Ishikawa (cell line): ENCODE data around the gene OR52K1.

Source experiments
- CEBPB ChIP-seq: IDR thresholded peaks from 2 replicates; pipeline ENCODE4 v1.6.1; 2012
- CREB1 ChIP-seq: IDR thresholded peaks from 2 replicates; pipeline ENCODE4 v1.6.1; 2012; ENCODE audit warnings: low read depth
- EGR1 ChIP-seq: IDR thresholded peaks from 2 replicates; pipeline ENCODE4 v1.6.1; 2012
- EP300 ChIP-seq: IDR thresholded peaks from 2 replicates; pipeline ENCODE4 v1.6.1; 2012; ENCODE audit warnings: borderline replicate concordance
- FOXM1 ChIP-seq: IDR thresholded peaks from 2 replicates; pipeline ENCODE4 v1.6.1; 2012; ENCODE audit warnings: low read depth, borderline replicate concordance
- MAX ChIP-seq: IDR thresholded peaks from 2 replicates; pipeline ENCODE4 v1.6.1; 2012
- NFIC ChIP-seq: IDR thresholded peaks from 2 replicates; pipeline ENCODE4 v1.6.1; 2012
- RAD21 ChIP-seq: IDR thresholded peaks from 2 replicates; pipeline ENCODE4 v1.6.1; 2012; ENCODE audit warnings: low read depth
- REST ChIP-seq: IDR thresholded peaks from 2 replicates; pipeline ENCODE4 v1.6.1; 2012; ENCODE audit warnings: low read depth, mild to moderate bottlenecking
- TAF1 ChIP-seq: IDR thresholded peaks from 2 replicates; pipeline ENCODE4 v1.6.1; 2012; ENCODE audit warnings: low read depth, mild to moderate bottlenecking
- TCF12 ChIP-seq: IDR thresholded peaks from 2 replicates; pipeline ENCODE4 v1.6.1; 2012; ENCODE audit warnings: low read depth
- TEAD4 ChIP-seq: IDR thresholded peaks from 2 replicates; pipeline ENCODE4 v1.6.1; 2012
- USF1 ChIP-seq: IDR thresholded peaks from 2 replicates; pipeline ENCODE4 v1.6.1; 2012
- YY1 ChIP-seq: IDR thresholded peaks from 2 replicates; pipeline ENCODE4 v1.6.1; 2012; ENCODE audit warnings: low read depth
- ZBTB7A ChIP-seq: IDR thresholded peaks from 2 replicates; pipeline ENCODE4 v1.6.1; 2012; ENCODE audit warnings: low read depth

OR52K1 gene

GRCh38 chr11:4455419-4455818 is 27.0 kb upstream of the OR52K1 start:
- no peak for TF ChIP-seq ZBTB7A
- no peak for TF ChIP-seq TEAD4
- TF ChIP-seq RAD21, result no peak
- TF ChIP-seq FOXM1, result no peak
- TF ChIP-seq NFIC, result no peak
- no peak for TF ChIP-seq USF1
- no peak for TF ChIP-seq TCF12
- no peak for TF ChIP-seq CREB1
- TF ChIP-seq EP300, result no peak
- TF ChIP-seq CEBPB, result no peak
- TF ChIP-seq YY1, result no peak
- TF ChIP-seq MAX, result no peak
- TF ChIP-seq REST, result no peak
- no peak for TF ChIP-seq TAF1
- no peak for TF ChIP-seq EGR1

GRCh38 chr11:4459500-4459899 is 22.9 kb upstream of the OR52K1 start:
- no peak for TF ChIP-seq USF1
- TF ChIP-seq RAD21, result no peak
- no peak for TF ChIP-seq MAX
- TF ChIP-seq TAF1, result no peak
- no peak for TF ChIP-seq EP300
- TF ChIP-seq FOXM1, result no peak
- TF ChIP-seq CEBPB, result no peak
- TF ChIP-seq TEAD4, result no peak

GRCh38 chr11:4460151-4460550 is 22.3 kb upstream of the OR52K1 start:
- no peak for TF ChIP-seq ZBTB7A
- TF ChIP-seq CEBPB, result no peak
- TF ChIP-seq REST, result no peak

GRCh38 chr11:4464216-4465159 is 18.0 kb upstream of the OR52K1 start:
- no peak for TF ChIP-seq ZBTB7A
- TF ChIP-seq TEAD4, result no peak
- TF ChIP-seq TAF1, result no peak
- TF ChIP-seq MAX, result no peak
- TF ChIP-seq EGR1, result no peak
- TF ChIP-seq EP300, result no peak
- TF ChIP-seq YY1, result no peak
- no peak for TF ChIP-seq RAD21
- TF ChIP-seq USF1, result no peak
- TF ChIP-seq FOXM1, result no peak
- TF ChIP-seq CEBPB, result no peak

- no peak for TF ChIP-seq YY1
- no peak for TF ChIP-seq FOXM1
- no peak for TF ChIP-seq REST
- no peak for TF ChIP-seq TAF1
- no peak for TF ChIP-seq RAD21
- TF ChIP-seq TCF12, result no peak
These were observed 17.0 kb upstream of the OR52K1 start for GRCh38 chr11:4465407-4465806.
